ENCODE measurements around the gene MUC5AC.
A peak's percentile ranks its signal among the peaks of the same experiment; 100 is the strongest.

Gene MUC5AC

DNA sequence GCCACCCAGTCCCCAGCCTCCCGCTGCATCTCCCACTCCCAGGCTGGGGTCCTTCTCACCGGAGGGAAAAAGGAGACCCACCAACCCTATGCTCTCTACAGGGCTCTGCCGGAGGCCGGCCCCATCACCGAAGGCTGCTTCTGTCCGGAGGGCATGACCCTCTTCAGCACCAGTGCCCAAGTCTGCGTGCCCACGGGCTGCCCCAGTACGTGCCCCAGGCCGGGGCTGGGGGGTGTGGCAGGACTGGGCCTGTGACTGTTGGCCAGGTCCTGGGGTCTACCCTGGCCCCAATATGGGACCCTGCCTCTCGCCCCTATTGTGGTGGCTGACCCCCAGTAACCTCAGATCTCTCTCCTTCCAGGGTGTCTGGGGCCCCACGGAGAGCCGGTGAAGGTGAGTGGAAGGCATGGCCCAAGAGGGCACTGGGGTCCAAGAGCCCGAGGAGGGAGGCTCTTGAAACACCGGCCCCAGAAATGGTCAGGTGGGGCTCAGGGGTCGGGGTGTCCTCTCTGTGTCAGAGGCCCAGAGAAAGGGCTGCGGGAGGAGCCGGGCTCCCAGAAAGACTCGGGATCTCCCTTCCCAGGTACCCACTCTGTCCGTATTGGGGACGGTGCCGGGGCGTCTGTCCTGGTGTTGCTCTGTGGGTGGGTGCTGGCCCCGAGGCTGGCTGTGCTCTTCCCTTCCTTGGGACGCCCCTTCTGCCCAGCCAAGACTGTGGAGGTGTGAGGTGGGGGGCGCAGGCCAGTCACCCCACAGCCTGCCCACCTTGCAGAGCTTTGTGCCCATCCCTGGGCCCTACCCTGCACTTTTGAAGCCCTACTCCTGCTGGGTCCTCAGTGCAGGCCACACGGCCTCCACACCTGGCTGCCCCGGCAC, 39.0 kb downstream of the MUC5AC start:
- no peak for DNase-seq (ENCODE audit: low spot score)

DNA sequence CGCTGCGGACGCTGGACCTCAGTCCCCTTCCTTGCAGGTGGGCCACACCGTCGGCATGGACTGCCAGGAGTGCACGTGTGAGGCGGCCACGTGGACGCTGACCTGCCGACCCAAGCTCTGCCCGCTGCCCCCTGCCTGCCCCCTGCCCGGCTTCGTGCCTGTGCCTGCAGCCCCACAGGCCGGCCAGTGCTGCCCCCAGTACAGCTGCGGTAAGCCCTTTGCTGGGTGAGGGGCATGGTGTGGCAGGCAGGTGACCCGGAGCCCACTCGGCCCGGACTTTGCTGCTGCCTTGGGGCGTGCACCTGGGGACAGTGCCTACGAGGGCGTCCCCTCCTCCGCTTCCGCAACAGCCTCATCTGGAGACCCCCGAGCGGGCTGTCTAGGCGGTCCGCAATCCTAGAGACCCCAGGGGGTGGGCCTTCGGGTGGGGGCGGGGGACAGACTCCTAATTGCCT, 39.7 kb downstream of the MUC5AC start:
- DNase-seq (ENCODE audit: low spot score) = no peak

DNA sequence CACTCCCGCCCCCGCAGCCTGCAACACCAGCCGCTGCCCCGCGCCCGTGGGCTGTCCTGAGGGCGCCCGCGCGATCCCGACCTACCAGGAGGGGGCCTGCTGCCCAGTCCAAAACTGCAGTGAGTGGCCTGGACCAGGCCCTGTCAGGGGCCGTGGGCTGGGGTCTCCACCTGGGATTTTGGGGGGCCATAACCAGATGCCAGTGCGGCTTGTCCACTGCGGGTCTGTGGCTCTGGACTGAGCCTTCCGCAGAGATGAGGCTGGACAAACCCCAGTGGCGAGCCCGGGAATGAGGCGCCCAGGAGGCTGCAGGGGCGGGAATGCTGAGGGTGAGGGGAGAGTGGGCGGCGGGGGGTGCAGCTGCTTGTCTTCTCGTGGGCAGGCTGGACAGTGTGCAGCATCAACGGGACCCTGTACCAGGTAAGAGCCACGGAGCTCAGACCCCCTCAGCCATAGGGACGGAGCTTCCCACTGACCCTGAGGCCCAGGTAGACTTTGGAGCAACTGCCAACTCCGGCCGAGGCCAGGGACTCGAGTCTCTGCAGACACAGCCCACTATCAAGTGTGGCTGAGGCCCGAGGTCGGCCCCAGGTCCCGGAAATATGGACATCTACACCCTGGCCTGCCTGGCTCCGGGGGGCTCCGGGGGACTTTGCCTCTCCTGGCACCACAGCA, 40.3 kb downstream of the MUC5AC start:
- no peak for DNase-seq (ENCODE audit: low spot score)

DNA sequence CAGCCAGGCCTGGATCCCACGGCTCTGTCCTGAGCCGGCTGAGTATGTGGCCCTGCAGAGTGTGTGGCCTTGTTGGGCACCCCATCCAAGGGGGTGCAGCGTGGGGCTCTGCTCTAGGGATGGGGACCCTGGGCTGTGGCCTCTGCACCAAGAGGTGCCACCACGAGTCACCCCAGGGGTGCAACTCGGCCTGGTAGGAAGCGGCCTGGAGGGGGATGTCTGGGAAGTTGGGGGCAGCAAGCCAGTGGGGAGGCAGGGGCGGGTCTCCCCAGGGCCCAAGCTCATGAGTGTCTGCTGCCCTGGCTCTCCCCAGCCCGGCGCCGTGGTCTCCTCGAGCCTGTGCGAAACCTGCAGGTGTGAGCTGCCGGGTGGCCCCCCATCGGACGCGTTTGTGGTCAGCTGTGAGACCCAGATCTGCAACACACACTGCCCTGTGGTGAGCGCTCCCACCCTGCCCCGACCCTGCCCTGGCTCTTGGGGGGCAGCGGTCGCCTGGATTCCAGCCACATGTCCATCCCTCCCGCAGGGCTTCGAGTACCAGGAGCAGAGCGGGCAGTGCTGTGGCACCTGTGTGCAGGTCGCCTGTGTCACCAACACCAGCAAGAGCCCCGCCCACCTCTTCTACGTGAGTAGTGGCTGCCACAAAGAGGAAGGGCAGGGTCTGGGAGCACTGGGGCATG, 40.9 kb downstream of the MUC5AC start:
- no peak for DNase-seq (ENCODE audit: low spot score)

DNA sequence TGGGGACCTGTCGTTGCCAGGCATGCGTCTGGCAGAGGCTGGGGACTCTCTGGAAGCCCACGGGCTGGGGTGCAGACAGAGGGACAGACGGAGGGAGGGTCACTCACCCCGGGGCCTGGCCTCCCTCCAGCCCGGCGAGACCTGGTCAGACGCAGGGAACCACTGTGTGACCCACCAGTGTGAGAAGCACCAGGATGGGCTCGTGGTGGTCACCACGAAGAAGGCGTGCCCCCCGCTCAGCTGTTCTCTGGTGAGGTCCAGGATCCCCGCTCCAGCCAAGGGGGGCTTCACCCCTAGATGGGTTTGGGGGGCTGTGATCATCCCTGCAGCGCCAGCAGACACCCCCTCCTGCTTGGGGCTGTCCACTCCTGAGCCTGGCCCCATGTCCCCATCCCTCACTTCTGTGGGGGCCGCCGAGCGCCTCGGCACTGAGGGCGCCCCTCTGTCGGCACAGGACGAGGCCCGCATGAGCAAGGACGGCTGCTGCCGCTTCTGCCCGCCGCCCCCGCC, 41.5 kb downstream of the MUC5AC start:
- no peak for DNase-seq (ENCODE audit: low spot score)

DNA sequence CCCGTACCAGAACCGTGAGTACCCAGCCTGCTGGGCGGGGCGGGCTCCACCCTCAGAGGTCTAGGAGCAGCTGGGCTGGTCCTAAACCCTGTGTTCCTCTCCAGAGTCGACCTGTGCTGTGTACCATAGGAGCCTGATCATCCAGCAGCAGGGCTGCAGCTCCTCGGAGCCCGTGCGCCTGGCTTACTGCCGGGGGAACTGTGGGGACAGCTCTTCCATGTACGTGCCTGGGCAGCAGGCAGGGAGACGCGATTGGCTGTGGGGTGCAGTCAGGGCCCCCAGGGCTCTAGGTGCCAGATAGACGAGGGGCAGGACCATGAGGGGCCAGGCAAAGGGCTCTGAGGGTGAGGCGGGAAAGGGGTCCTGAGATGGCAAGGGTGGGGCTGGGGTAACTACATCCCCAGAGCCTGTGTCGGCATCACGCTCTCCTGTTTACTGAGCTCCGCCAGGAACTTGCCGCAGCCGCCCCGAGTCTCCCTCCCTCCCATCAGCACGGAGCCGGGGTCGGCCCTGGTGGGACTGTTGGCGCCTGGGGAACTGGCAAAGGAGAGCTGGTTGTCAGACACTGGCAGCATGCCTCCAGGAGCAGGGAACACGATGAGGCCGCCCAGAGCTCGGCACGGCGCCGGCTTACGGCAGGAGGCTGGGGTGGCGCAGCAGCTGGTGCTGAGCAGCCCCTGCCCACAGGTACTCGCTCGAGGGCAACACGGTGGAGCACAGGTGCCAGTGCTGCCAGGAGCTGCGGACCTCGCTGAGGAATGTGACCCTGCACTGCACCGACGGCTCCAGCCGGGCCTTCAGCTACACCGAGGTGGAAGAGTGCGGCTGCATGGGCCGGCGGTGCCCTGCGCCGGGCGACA, 42.2 kb downstream of the MUC5AC start:
- DNase-seq (ENCODE audit: low spot score) = no peak

DNA sequence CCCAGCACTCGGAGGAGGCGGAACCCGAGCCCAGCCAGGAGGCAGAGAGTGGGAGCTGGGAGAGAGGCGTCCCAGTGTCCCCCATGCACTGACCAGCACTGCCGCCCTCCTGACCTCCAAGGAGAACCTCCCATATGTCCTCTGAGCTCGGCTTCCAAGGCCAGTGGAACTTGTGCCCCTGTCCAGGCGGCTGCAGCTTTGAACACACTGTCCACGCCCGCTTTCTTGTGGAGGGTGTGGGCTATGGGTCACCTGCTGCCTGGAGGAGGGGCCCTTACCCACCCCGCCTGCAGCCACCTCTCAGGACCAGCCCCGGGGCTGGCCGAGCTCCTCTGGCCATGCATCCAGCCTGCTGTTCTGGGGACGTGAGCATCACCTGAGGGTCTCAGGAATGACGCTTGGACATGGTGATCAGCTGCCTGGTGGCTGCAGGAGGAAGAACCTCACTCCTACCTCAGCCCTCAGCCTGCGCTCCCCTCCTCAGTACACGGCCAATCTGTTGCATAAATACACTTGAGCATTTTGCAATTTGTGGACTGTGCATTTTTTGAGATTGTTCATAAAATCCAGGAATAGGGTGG, 42.9 kb downstream of the MUC5AC start:
- no peak for DNase-seq (ENCODE audit: low spot score)

DNA sequence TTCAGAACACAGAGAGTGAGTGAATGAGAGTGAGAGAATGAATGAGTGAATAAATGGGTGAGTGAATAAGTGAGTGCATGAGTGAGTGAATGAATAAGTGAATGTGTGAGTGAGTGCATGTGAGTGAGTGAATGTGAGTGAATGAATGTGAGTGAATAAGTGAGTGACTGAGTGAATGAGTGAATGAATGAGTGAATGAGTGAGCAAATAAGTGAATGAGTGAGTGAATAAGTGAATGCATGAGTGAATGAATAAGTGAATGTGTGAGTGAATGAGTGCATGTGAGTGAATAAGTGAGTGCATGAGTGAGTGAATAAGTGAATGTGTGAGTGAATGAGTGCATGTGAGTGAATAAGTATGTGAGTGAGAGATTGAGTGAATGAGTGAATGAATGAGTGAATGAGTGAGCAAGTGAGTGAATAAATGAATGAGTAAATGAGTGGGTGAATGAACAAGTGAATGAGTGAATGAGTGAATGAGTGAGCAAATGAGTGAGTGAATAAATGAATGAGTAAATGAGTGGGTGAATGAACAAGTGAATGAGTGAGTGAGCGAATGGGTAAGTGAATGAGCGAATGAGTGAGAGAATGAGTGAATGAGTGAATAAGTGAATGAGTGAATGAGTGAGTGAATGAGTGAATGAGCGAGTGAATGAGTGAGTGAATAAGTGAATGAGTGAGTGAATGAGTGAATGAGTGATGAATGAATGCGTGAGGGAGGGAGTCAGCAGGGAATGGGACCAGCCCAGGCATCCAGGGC, 43.8 kb downstream of the MUC5AC start:
- no peak for DNase-seq (ENCODE audit: low spot score)

DNA sequence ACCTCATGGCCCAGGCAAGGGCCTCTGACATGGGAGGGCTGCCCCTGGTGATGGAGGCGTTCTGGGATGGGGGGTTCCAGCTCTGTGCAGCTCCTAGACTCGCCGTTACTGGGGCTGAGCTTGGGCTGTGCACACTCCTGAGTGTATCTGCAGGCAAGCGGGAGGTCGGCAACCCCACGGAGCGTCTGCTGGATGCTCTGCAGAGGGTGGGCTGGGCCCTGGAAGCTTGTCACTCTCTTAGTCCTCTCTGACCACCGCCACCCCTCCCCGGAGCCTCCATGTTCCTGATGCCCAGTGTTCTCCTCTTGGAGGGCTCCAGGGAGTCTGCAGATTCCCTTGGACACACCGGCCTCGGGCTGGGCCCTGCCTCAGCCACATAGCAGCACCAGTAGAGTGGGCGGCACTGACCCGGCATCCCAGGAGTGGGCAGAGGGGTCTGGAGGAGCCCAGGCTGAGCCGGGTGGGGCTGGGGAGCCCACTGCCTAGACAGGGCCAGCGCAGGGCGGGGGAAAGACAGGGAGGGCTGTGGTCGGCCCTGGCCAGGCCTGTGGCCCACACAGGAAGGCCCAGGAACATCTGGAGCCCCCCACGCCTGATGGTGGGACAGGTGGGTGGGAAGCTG, 44.5 kb downstream of the MUC5AC start:
- no peak for DNase-seq (ENCODE audit: low spot score)

DNA sequence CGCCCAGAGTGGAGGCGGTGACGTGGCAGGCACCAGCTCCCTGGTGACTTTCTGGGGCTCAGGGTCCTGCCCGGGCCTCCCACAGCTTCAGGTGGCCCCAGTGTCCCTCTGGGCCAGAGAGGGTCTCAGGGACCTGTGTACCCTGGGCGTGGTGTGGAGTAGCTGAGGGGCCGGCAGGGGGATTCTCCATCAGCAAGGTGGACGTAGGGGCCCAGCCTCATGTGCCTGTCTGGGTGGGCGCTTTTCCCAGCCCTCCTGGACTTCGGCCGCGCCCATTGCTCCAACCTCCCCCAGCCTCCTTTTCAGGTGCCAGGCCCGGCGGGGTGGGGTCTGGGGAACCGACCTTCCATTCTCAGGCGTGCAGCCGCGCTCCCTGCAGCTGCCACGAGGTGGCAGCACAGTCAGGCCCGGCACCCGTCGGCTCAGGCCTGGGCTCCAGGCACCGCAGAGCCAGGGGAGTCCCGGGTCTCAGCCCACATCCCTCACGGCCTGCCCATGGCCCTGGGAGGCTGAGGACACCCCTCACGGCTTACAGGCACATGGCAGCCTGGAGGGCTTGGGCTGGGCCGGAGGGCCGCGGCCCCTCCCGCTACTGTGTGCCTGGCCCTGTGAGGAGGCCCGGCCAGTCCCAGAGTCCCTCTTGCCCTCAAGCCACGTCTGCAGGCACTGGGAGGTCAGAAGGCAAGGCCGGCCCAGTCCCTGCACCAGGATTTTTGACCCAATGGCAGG, 45.2 kb downstream of the MUC5AC start:
- peak; percentile 28 for DNase-seq (ENCODE audit: low spot score)

DNA sequence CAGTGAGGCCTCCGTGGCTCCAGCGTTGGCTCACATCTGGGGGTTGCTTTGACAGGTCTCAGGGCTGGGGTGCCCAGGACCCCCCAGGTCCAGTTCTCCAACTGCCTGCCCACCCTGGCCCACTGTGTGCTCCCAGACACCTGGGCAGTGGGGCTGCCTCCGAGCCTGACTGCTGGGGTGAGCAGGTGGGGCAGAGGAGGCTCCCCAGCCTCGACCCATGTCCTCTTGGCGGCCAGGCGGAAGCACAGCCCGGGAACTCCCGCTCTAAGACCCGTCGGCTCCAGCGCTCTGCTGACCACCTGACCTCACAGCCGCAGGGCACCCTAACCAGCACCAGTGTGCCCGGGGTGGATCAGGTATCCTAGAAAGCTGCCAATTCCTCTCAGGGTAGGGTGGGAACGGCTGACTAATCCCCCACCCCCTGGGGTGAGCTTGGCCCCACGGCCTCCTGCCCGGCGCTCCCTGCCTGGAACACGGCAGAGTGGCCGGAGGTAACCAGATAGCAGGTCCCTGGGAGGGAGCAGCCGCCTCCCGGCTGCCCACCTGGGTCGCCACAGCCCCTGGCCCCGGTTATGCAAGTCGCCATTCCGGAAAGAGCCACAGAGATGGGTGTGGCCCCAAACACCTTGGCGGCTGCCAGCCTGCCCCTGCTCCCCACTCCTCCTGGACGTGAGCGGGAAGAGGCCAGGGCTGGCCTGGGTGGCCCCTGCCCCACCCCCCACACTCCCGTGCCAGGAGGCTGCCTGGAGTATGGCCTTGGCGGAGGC, 45.9 kb downstream of the MUC5AC start:
- DNase-seq (ENCODE audit: low spot score) = no peak

DNA sequence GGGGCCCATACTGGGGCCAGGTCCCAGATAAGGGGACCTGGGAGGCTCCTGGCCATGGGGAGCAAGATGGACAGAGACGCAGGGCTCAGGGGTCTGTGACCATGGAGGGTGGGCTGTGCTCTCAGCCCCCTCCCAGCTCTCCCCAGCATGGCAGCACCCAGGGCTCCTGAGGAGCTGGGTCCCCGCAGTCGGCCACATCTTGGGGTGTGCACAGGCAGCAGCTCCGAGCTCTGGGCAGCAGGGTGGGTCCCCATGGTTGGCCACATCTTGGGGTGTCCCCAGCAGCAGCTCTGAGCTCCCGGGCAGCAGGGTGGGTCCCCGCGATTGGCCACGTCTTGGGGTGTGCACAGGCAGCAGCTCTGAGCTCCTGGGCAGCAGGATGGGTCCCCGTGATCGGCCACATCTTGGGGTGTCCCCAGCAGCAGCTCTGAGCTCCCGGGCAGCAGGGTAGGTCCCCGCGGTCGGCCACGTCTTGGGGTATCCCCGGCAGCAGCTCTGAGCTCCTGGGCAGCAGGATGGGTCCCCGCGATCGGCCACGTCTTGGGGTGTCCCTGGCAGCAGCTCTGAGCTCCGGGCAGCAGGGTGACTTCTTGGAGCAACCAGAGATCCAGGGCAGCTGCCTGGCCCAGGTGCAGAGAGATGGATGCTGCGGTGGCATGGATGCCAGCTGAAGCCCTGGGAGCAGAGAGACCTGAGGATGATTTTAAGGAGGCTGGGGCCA, 46.8 kb downstream of the MUC5AC start:
- DNase-seq (ENCODE audit: low spot score) = no peak

DNA sequence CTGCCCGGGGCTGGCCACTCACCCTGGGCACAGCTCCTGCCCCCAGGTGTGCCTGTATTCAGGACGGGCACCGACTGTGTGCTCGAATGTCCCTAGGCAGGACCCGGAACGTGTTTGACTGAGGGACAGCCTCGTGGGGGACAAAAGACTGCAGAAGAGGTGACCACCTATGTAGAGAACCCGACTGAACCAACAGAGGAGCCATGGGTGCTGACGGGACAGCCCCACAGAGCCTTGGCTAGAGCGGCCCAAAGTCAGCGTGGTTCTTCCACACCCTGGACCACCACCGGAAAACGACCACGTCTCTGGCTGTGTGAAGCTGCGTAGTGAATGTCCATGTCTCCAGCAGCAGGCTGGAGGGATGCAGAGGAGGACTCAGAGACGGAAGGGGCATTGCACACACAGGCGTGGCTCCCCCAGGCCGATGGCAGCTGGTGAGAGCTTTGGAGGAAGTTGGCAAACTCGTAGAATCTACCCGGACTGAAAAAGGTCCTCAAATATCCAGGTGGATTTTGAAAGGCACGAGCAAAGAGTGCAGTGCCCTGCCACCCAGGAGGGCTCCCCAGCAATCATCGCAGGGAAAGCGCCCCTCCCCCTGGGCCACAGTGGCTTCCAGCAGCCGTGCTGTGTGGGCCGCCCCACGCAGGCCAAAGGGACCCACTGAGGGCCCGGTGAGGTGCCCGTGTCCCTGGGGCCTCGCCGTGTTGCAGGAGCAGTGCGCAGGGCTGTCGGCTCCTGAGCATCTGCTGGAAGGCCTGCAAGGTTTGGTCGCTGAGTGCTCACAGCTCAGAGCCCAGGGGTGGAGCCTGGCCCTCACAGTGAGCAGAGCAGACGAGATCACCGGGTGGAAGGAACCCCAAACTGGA, 47.6 kb downstream of the MUC5AC start:
- no peak for DNase-seq (ENCODE audit: low spot score)

DNA sequence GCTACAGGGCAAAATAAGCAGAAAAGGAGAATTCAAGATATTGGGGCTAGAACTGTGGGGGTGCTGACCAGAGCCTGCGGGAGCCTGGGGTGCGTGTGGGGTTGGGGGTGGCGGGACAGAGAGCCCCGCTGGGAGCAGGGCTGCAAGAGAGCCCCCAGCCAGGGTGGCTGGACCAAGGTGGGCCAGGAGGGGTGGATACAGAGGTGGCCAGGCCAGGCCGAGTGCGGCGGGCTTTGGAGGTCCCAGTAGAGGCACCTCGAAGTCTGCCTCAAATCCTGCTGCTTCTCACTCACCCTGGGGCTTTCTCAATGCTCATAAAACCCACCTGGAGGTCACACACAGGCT, 48.2 kb downstream of the MUC5AC start:
- no peak for DNase-seq (ENCODE audit: low spot score)

DNA sequence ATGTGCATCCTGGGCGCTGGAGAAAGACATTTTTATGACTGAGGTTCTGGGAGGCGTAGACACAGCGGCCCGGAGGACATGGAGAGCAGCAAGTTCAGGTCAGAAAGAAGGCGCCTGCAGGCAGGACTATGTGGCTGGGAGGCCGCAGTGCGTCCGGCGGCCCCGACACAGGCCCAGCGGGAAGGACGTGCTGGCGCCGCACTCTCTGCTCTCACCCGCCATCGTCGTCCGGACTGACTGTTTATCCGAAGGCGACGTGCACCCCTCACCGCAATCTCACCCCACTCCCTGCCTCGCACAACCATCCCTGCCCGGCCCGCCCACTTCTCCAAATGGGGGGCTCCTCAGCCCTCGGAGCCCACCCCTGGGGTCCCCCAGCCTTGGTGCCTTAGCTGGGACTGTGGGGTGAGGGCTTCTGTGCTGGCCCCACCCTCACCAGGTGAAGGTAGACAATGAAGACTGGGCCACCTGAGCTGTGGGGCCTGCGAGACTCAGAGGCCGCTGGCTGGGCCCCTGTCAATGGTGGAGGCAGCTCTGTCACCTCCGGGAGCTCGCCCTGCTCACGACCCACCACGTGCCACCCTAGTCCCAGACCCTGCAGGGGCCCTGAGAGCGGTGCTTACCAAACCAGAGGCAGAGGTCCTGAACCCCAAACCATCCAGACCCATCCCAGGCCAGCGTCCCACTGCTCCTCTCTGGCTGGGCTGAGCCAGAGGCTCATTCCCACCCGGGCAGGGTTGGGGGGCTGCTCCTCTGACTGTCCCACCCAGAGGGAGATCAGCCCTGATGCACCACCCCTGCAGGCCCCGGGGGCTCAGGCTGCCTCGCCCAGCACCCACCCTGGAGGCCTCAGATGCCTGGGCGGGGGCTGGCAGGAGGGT, 48.9 kb downstream of the MUC5AC start:
- no peak for DNase-seq (ENCODE audit: low spot score)

Measured in putamen (tissue), 1 donor.